ENCODE measurements around the gene ROBO1.

DNA sequence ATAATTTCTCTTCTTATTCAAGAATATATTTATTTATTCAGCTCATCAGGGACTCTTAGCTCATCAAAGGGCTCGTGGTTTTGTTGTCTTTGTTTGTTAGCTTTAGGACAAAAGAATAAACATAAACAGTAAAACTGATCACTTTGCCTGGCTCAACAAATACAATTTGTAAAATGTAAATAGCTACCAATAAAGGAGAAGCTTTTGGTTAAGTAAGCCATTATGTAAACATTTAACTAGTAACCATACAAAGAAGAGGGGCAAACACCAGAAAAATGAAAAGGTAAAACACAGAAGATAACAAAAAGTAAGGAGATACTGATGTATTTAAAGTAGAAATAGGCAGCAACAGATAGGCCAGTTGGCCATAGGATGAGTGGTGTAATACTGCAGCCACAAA, 761.7 kb downstream of the ROBO1 start:
- TF ChIP-seq EZH2 (IDR thresholded peaks at IDR 0.05) (no peak), POLR2AphosphoS5 (IDR thresholded peaks at IDR 0.05; ENCODE audit: borderline replicate concordance, low read depth, low read length) (no peak), FOXP2 (optimal IDR thresholded peaks at IDR 0.05; ENCODE audit: control extremely low read depth, extremely low read length, insufficient read depth) (no peak)

Data from SK-N-MC (cell line).